ENCODE measurements around the gene CYRIA.

CYRIA gene

DNA sequence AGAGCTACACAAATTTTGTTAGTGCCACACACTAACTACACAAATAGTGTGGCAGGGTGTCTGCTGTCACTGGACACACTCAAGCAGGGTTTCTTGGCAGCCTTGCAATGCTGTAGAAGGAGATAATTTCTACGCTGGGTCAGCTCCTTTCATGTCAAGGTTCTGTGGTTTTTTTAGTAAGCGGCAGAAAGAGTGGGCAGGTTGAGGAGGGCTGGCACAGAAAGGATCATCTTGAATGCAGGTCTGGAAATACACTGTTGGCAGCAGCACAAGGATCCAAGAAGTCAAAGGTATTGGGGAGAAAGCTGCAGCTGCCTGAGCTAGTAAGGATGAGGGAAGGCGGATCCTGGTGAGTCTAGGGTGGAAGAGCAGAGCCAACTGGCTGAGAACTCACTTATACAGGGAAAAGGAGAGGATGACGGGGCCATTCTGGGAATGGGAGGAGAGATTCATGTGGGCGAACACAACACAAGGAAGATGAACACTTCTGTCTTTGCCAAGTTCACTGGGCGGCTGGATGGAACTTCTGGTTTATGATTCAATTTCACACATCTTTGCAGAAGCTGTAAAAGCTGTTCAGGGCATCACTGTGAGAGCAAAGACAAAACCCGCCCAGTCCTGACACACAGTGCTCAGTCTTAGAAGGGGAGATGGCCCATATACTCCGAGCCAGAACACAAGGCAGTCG lies 16.9 kb upstream of the CYRIA start:
- Mint-ChIP-seq H3K4me3 (no peak overlapping the region), H3K27ac (no peak overlapping the region), H3K9me3 (no peaks in the 10 kb centered on the region), H3K36me3 (no peaks in the 10 kb centered on the region), H3K27me3 (no peaks in the 10 kb centered on the region), H3K4me1 (peaks cover 18 to 38% of the 10 kb centered on the region in 2 donors)
- DNase-seq (no peak), ATAC-seq (replicated peaks) (no peak)

DNA sequence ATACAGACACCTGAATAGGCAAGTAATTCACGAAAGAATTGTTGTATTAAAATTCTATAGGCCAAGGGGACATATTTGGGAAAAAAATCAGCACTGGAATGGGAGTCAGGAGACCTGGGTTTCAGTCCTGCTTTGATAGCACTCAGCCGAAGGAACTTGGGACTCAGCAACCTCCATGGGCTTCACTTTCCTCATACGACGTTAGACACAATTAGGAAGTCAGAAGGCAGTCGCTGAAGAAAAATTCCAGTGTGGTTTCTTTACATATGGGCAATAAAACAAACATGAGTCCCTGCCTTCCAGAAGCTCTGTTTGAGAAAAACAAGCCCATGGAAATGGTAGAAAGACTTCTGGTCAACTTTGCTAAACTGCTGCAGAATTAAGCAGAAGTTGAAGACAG lies 15.1 kb upstream of the CYRIA start:
- no peak overlapping the region for H3K4me3 Mint-ChIP-seq
- no peak overlapping the region for H3K27ac Mint-ChIP-seq
- no peak for ATAC-seq (replicated peaks)

DNA sequence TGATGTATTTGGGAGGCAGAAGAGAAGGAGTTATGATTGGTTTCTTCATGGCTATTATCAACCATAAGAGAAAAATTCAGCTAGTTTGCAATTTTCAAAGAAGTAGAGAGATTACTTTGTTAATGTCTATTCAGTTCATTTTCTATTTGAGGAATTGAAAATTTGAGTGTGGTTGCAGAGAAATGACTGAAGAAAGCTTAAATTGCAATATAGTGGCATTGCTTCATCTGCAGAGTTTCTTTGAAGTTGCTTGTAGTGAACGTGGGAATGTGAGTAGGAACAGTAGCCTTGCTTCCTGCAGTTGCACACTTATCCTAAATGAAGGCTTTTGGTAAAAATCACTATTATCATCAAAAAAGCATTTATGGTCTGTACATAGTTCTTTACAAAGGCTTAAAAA lies 14.7 kb upstream of the CYRIA start:
- ATAC-seq (replicated peaks): no peak
- Mint-ChIP-seq H3K27ac (no peak overlapping the region), H3K27me3 (no peaks in the 10 kb centered on the region)

More for the DNA sequence above, 15.1 kb upstream of the CYRIA start:
- H3K27me3 Mint-ChIP-seq: no peaks in the 10 kb centered on the region
- no peaks in the 10 kb centered on the region for H3K9me3 Mint-ChIP-seq
- DNase-seq: no peak
- peaks cover 9 to 21% of the 10 kb centered on the region in 2 donors for H3K4me1 Mint-ChIP-seq
- no peaks in the 10 kb centered on the region for H3K36me3 Mint-ChIP-seq

DNA sequence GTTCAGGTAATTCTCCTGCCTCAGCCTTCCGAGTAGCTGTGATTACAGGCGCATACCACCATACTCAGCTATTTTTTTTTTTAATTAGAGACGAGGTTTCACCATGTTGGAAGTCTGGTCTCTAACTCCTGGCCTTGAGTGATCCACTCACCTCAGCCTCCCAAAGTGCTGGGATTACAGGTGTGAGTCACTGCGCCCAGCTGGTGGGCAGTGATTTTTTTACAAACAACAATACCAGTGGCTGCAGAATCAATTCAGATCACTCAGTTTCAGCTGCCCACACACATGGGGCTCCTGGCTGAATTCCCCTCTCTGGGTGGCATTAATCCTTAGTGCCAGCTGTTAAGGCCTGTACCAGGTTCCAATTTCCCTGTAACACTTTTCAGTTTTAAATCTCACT lies 13.3 kb upstream of the CYRIA start:
- no peak overlapping the region for H3K27ac Mint-ChIP-seq
- no peak overlapping the region for H3K4me3 Mint-ChIP-seq
- ATAC-seq (replicated peaks): no peak
- no peaks in the 10 kb centered on the region for H3K36me3 Mint-ChIP-seq
- H3K9me3 Mint-ChIP-seq: no peaks in the 10 kb centered on the region
- H3K4me1 Mint-ChIP-seq: peaks cover 6 to 14% of the 10 kb centered on the region in 2 donors
- no peaks in the 10 kb centered on the region for H3K27me3 Mint-ChIP-seq
- DNase-seq: no peak

More for the DNA sequence above, 14.7 kb upstream of the CYRIA start:
- Mint-ChIP-seq H3K9me3 (no peaks in the 10 kb centered on the region), H3K36me3 (no peaks in the 10 kb centered on the region), H3K4me1 (peaks cover 9 to 17% of the 10 kb centered on the region in 2 donors), H3K4me3 (no peak overlapping the region)
- no peak for DNase-seq

DNA sequence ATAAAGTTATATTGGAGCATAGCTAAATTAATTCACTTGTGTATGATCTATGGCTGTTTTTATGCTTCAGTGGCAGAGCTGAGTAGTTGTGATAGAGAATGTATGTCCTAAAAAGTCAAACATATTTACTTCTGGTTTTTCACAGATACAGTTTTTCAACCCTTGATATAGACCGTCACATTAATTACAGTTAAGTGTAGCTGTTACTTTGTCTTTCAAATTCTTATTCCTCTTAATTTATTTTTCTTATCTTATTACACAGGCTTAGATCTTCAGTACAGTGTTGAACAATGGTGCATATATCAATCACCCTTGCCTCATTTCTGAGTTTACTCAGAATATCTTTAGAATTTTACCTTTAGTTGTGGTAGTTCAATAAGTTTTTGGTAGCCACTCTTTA lies 12.2 kb upstream of the CYRIA start:
- Mint-ChIP-seq H3K36me3 (no peaks in the 10 kb centered on the region), H3K4me1 (peaks cover 4 to 11% of the 10 kb centered on the region in 2 donors), H3K27ac (no peak overlapping the region), H3K4me3 (no peak overlapping the region), H3K27me3 (no peaks in the 10 kb centered on the region), H3K9me3 (no peaks in the 10 kb centered on the region)
- ATAC-seq (replicated peaks): no peak
- DNase-seq: no peak

DNA sequence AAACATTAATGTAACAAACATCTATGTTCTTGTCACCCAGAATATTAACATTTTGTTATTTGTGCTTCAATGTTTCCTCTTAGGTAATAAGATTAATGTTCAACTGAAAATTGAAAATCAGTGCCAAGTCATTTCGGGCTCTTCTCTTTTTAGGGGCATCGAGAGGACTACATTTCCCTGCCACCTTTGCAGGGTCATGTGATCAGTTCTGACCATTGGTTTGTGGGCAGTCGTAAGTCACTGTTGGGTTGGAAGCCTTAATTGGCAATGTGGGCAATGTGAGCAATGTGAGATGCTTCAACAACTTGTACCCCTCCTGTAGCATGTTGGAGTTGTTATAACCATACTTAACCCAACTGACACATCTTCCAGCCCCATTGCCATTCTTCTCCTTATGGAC lies 10.1 kb upstream of the CYRIA start:
- ATAC-seq (replicated peaks) (no peak), DNase-seq (no peak)
- no peak overlapping the region for H3K27ac Mint-ChIP-seq
- H3K27me3 Mint-ChIP-seq: no peaks in the 10 kb centered on the region
- H3K9me3 Mint-ChIP-seq: no peaks in the 10 kb centered on the region
- H3K36me3 Mint-ChIP-seq: no peaks in the 10 kb centered on the region
- no peak overlapping the region for H3K4me3 Mint-ChIP-seq
- peaks cover 4 to 5% of the 10 kb centered on the region in 2 donors for H3K4me1 Mint-ChIP-seq

DNA sequence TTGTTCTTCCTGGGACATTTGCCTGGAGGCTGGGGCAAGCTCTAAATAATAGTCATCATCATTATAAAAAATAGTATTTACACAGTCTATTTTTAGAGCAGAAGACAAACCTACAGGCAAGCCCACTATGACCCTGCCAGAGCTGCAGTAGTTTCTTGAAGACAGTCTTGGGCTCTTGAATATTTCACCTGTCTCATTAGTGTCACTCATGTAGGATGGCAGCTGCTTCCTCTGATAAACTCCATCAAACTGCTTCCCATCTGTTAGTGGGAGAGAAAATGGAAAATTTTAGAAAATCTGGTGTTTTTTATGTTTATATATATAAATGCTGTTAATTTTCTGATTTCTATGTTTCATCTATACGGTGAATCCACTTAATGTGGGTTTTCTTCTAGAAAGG lies 8.5 kb upstream of the CYRIA start:
- no peaks in the 10 kb centered on the region for H3K4me1 Mint-ChIP-seq
- no peaks in the 10 kb centered on the region for H3K9me3 Mint-ChIP-seq
- no peaks in the 10 kb centered on the region for H3K36me3 Mint-ChIP-seq
- DNase-seq (no peak), ATAC-seq (replicated peaks) (no peak)
- H3K4me3 Mint-ChIP-seq: no peak overlapping the region
- no peaks in the 10 kb centered on the region for H3K27me3 Mint-ChIP-seq
- no peak overlapping the region for H3K27ac Mint-ChIP-seq

DNA sequence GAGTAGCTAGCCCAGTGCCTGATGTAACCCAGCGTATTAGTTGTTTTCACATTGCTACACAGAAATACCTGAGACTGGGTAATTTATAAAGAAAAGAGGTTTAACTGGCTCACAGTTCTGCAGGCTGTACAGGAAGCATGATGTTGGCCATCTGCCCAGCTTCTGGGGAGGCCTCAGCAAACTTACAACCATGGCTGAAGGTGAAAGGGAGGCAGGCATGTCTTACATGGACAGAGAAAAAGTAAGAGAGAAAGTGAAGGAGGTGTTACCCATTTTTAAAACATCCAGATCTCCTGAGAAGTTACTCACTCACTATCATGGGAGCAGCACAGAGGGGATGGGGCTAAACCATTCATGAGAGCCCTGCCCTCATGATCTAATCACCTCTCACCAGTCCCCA lies 6.1 kb upstream of the CYRIA start:
- no peak for ATAC-seq (replicated peaks)
- H3K9me3 Mint-ChIP-seq: no peaks in the 10 kb centered on the region
- H3K36me3 Mint-ChIP-seq: no peaks in the 10 kb centered on the region
- H3K27me3 Mint-ChIP-seq: no peaks in the 10 kb centered on the region
- no peak overlapping the region for H3K4me3 Mint-ChIP-seq
- H3K27ac Mint-ChIP-seq: no peak overlapping the region
- H3K4me1 Mint-ChIP-seq: peaks cover 2 to 6% of the 10 kb centered on the region in 2 donors
- DNase-seq: no peak

DNA sequence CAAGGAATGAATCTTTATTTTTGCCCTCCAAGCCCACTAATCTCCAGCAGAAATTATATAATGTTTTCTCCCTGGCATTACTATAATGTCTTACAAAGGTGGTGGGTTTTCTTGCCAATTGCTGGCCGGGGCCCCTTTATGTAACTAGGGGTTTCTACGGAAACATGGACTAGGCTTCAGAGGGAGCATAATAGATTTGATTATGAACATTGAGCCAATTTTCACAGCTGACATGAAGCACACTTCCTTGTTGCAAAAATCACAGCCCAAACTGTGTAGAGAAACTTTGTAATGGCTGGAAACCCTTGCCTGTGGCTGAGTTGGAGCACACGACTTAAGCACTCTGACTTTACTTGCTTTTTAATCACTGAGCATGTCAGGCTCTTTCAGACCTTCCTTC lies 3.8 kb upstream of the CYRIA start:
- DNase-seq (no peak), ATAC-seq (replicated peaks) (no peak)
- no peak overlapping the region for H3K4me3 Mint-ChIP-seq
- no peaks in the 10 kb centered on the region for H3K27me3 Mint-ChIP-seq
- H3K4me1 Mint-ChIP-seq: peaks cover 18 to 25% of the 10 kb centered on the region in 2 donors
- H3K27ac Mint-ChIP-seq: no peak overlapping the region
- H3K9me3 Mint-ChIP-seq: no peaks in the 10 kb centered on the region
- no peaks in the 10 kb centered on the region for H3K36me3 Mint-ChIP-seq

DNA sequence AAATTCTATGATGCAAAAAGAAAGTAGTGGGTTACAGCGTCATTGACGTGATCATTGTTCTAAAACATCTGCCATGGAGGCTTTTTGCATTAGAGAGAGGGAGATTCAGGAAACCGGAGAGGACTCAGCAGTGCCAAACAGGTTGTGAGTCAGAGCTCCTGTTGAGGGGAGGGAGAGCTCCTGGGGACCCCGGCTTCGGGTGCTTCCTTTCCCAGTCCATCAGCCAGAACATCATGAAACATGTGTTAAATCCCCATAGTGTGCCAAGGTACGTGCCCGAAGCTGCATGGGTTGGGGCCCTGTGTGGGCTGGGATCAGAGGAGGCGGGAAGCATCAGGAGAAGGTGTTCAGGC lies 791 bp upstream of the CYRIA start:
- Mint-ChIP-seq H3K27ac (peak overlapping the region; percentile 83), H3K36me3 (no peaks in the 10 kb centered on the region), H3K9me3 (no peaks in the 10 kb centered on the region), H3K27me3 (no peaks in the 10 kb centered on the region), H3K4me3 (peak overlapping the region; percentile 83 to 85), H3K4me1 (peaks cover 40 to 52% of the 10 kb centered on the region in 2 donors)
- DNase-seq: no peak
- ATAC-seq (replicated peaks): no peak

DNA sequence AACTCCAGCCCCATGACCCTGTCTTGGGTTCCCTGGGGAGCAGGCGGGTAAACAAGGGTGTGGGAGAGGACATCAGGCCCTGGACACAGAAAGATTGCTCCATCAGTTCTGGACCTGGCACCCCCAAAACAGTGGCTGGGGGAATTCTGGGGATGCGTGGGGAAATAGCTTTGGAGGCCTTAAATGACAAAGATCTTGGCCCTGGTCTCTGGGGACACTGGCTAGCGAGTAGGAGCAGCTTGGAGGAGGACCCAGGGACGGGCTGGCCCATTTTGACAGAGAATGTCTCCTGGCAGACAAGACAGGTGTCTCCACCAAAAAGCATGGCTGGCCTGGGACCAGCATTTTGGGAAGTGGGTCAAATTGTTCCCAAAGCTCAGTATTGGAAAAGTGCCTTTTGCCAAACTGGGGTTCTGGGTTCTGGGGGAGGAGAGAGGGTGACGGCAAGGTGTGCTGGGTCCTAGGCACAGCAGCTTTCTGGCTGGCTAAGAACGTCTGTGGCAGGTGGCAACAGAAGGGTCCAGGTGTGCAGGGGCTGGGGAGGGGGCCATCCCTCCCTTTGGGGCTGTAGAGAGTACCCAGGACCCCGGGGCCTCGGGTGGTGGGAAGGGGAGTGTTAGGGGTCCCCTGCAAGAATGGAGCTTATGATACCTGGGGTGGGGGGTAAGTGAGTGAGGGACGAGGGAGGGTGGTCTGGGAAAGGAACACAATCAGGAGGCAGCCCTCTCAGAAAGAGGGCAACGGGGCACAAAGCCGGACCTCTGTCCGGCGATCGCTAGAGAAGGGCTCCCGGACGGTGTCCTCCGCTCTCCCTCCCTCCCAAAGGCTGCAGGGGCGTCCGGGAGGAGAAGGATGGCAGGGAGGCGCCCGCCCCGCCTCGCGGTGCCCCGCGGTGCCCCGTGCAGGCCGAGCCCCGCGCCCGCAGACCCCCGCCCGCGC lies 556 bp downstream of the CYRIA start:
- Mint-ChIP-seq H3K27me3 (no peaks in the 10 kb centered on the region), H3K36me3 (peaks cover 2 to 9% of the 10 kb centered on the region in 2 donors), H3K9me3 (no peaks in the 10 kb centered on the region), H3K27ac (peak overlapping the region; percentile 94), H3K4me1 (peaks cover 50 to 65% of the 10 kb centered on the region in 2 donors), H3K4me3 (peak overlapping the region; percentile 83 to 90)
- DNase-seq: no peak
- ATAC-seq (replicated peaks): peak in 1 of 2 donors; percentile 3

DNA sequence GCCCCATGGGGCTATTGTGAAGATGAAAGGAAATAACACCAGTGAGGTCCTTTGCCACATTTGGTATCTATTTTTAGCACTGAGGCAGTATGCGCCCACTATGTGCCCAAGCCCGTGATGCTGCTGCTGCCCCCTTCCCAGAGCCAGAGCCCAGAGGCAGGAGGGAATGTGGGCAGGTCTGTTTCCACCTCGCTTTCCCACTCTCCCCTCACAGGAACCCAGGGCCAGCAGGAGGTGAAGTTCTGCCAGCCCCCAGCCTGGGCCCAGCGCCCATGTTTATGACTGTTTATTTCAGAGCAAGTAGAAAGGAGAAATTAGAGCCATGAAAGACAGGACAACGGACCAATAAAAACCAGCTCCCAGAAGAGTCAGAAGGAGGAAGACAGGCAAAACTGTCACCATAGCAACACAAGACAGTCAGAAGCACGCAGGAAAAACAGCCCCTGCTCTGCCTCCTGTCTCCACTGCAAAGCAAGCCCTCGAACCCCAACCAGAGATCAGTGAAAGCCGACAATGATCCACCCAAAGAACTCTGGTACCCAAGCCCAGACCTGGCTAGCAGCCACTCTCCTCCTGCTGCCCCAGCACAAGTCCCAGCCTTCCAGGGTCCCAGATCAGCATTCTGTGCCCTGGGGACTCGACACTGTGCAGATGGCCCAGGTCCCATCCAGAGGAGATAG lies 1.4 kb downstream of the CYRIA start:
- DNase-seq: peak; percentile 66

DNA sequence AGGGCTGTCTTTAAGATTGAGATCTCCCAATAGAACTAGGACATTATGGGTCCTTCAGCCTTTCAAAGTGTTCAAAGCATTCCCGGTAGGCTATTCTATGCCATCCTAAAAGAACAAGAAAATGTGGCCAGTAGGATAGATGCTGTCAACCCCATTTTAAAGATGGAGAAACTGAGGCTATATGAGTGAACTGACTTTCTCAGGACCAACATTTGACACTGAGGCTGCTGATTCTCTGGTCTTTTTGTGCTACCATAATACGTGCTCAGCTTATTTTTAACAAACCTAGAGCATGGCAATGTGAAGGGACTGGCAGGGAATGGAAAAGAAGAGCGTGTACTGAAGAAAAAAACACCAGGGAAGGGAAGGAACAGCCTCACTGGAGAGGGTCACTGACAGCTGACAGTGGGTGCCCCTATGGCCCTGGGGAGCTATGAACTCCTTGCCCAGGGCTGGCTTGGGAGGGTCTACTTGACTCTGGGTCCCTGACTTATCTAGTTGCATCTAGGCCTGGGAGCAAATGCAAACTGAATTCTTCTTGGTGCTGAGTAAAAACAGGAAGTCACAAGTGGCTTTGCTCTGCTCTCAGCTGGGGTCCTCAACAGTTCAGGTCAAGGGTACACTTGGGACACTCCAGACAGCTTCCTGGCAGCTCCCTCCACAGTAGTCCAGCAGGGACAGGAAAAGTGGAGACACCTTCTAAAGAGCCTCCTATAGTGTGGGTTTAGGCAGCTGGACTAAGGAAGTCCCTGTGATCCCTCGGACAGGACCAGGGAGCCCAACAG lies 2.3 kb downstream of the CYRIA start:
- Mint-ChIP-seq H3K4me1 (peaks cover 64 to 83% of the 10 kb centered on the region in 2 donors), H3K27ac (peak overlapping the region; percentile 94), H3K9me3 (no peaks in the 10 kb centered on the region), H3K4me3 (peak overlapping the region; percentile 83 to 90), H3K27me3 (no peaks in the 10 kb centered on the region), H3K36me3 (peaks cover 2 to 16% of the 10 kb centered on the region in 2 donors)
- DNase-seq (no peak), ATAC-seq (replicated peaks) (no peak)

More for the DNA sequence above, 1.4 kb downstream of the CYRIA start:
- Mint-ChIP-seq H3K27ac (peak overlapping the region; percentile 94), H3K4me3 (peak overlapping the region; percentile 83 to 90), H3K27me3 (no peaks in the 10 kb centered on the region), H3K9me3 (no peaks in the 10 kb centered on the region), H3K36me3 (peaks cover 2 to 12% of the 10 kb centered on the region in 2 donors), H3K4me1 (peaks cover 57 to 74% of the 10 kb centered on the region in 2 donors)
- ATAC-seq (replicated peaks): peak; percentile 70 to 73

All from stimulated activated naive B cell treated with anti-CD40 and anti-IgM and Interleukin-4, amounts not matched to agents 10 μg/mL and 1 μg/mL and 100 μg/mL, for 72 hours (primary cell).